HG02623 (cell line): Measurements from ENCODE around the gene PEX7.
"Not testable (repeated sequence)": the region's sequence is repeated elsewhere in the genome, so short reads cannot be mapped to it uniquely, and the experiment has no call there.

Experiments used
- ATAC-seq: cut with Tn5 transposase; IDR thresholded peaks from one replicate; pipeline ENCODE4 v1.9.1; 2021; ENCODE audit warnings: moderate library complexity; ENCODE audit not compliant: unreplicated experiment

Gene PEX7

GRCh38 chr6:136947037-136947436 is 124.6 kb downstream of the PEX7 start:
- no peak for ATAC-seq

- ATAC-seq: not testable (repeated sequence)
Observed at GRCh38 chr6:136949957-136950356, 127.6 kb downstream of the PEX7 start.

DNA sequence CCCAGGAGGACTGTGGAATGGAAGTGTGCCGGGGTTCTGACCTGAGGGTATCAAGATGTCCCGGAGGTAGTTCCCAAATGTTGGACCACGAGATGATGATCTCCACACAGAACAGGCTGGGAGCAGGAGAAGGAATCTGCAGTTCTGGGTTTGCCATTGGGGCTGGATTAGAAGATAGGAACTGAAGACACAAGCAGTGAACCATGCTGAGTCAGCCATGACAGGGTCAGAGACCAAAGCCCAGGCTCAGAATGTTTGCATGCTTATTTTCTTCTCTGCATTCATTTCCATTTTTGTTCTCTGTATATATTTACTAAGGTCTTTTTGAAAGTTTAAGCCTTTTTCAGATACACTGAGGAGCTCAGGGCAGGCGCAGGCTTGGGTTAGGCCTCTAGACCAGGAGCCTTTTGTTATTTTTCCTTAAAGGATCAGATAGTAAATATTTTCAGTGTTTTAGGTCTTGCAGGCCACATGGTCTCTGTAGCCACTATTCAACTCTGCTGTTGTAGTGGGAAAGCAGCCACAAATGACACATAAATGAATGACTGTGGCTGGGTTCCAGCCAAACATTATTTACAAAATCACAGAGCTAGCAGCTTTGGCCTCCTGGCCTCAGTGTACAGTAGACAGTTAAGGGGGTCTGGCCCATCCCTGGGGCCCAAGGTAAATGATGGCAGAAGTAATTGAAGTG is 128.2 kb downstream of the PEX7 start:
- ATAC-seq: no peak

GRCh38 chr6:136952714-136953260 is 130.4 kb downstream of the PEX7 start:
- ATAC-seq: no peak

DNA sequence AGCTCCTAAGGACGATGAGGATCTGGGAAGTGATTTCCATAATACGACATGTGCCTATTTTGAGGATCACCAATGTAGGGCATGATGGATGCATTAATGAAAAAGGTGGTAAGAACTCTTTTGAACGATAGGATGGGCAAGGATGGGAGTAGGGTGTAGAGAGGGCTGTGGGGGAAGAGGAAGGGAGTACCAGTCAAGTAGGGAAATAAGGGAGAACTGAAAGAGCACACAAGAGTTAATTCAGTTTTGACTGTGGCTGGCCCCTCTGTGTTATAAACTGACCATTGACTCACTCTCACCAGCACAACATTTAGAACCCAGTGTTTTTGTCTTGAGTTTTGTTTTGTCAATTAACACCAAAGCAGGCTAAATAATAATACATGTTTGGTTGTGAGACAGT is 132.7 kb downstream of the PEX7 start:
- no peak for ATAC-seq

DNA sequence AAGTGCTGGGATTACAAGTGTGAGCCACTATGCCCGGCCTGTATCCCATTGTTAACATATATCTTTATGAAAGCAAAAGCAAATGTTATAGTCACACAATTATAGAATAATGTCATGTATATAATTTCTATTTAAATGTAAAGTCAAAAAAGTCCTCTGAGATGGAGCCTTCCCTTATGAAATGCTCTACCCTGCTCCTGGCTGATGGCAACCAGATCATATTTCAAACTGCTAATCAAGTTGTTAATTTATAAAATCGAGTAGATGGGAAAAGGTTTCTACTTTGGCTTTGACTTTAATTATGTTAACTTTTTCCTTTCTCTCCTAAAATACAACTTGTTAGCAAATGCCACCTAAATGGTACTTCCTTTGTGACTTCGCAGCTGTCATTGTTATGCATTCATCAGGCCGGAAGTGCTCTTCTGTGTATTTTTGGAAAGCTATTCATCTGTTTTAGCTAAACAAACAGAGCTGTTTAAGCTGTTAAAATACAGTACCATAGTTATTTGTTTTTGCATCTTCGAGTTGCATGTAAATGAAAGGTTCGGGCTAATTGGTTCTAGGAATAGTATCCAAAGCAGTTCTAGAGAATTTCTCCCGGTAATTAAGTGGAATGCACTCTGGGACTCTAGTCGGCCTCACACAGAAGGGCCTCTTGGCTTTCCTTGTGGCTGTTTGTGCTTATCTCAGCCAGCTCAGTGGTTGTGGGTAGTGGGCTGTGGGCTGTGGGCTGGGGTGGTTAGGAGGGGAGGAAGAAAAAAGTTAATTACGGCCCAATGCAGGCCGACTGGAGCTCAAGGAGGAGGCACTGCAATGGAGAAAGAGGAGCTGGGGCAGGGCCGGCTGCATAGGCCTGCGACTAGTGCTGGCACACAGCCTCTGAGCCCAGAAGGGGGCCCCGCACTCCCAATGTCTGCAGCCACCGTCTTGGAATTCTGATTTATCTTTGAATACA is 134.5 kb downstream of the PEX7 start:
- no peak for ATAC-seq

DNA sequence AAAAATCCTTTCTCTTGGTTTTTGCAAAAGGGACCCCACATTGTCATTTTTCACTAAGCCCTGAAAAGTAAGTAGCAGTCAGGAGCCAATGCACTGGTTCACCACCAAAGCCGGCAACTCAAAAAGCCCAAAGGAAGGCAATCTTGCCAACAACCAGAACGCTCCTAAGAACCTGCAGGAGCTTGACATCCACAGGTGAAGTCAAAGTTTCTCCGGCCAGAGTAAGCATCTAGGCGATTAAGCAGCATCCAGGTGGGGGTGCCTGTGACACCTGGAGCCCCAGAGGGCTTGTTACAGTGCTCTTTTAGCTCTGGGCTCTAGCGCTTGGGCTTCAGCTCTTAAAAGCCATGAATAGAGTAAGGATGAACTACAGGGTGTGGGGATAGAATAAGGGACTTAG is 135.8 kb downstream of the PEX7 start:
- ATAC-seq: no peak

DNA sequence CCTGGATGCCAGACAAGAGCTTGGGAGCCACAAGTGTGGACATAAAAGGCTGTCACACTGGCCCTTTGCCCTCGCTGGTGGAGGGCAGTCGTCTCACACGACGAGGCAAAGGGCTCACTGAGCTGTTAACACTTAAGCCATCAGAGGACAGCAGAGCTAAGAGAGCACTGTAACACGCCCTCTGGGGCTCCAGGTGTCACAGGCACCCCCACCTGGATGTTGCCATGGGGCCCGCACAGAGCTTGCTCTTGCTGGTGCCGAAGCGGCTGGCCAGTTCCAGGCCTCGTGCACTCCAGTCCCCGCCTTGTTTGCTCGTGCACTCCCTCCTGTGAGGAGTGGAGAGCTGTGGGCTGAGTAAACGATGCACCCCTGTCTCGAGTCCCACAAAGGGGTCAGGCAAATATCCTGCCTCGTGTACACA is 137.1 kb downstream of the PEX7 start:
- ATAC-seq: no peak

DNA sequence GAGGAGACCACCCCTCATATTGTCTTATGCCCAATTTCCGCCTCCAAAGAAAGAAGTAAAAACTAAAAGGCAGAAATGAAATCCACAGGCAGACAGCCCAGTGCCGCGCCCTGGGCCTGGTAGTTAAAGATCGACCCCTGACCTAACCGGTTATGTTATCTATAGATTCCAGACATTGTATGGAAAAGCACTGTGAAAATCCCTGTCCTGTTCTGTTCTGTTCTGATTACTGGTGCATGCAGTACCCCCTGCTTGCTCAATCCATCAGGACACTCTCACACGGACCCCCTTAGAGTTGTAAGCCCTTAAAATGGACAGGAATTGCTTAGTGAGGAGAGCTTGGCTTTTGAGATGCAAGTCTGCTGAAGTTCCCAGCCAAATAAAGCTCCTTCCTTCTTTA is 137.5 kb downstream of the PEX7 start:
- not testable (repeated sequence) for ATAC-seq

GRCh38 chr6:136960781-136961180 is 138.4 kb downstream of the PEX7 start:
- no peak for ATAC-seq

- no peak for ATAC-seq
Observed at GRCh38 chr6:136961848-136962247, 139.5 kb downstream of the PEX7 start.

GRCh38 chr6:136962661-136963060 is 140.3 kb downstream of the PEX7 start:
- ATAC-seq: no peak

GRCh38 chr6:136963259-136963658 is 140.9 kb downstream of the PEX7 start:
- no peak for ATAC-seq
